K562 treated with DMSO at 1 percent for 4 hours (cell line): ENCODE results near the gene SH3GLB2. TPM values are rescaled to one million over a fixed set of nuclear protein-coding genes. Genes with fewer than 3 reads are reported as not detected.

ENCODE experiments used
- total RNA-seq: library from RNA; unstranded; fragments of 300-600 nt; gene quantifications from 2 replicates; pipeline ENCODE4 v1.2.3, GENCODE V29; 2022; ENCODE audit not compliant: insufficient read depth

SH3GLB2 gene
- total RNA-seq, result 74.5 and 82.0 TPM in 2 replicates

DNA sequence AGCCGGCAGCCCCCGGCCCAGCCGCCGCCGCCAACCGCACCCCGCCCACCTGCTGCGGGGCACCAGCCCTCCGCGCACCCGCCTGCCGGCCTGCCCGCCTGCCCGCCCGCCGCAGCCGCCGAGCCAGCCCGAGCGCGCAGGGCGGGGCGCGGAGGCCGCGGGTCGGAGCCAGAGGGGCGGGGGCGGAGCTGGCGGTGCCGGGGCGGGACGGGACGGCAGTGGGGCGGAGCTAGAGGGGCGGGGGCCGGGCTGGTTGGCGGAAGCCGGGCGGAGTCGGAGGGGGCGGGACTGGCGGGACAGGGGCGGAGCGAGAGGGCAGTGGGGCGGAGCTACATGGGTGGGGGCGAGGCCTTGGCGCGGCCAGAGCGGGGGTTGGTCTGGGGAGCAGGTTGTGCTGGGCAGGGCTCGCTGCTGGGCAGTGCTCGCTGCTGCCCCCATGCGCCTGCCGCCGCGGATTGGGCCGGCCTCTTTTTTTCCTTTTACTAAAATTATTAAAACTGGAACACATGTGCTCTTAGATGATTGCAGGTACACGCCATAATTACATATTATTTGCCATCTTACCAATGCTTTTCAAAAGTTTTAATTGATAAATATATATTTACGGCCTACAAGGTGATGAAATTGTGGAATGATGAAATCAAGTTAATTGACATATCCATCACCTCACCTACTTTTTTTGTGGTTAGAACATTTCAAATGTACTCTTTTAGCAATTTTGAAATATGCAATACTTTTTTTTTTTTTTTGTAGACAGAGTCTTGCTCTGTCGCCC, at the start of gene SH3GLB2:
Gene SH3GLB2, minus strand, starts transcription at position 140 of the 775 bp plus-strand sequence. CDS start 177 bp downstream, outside the sequence.

DNA sequence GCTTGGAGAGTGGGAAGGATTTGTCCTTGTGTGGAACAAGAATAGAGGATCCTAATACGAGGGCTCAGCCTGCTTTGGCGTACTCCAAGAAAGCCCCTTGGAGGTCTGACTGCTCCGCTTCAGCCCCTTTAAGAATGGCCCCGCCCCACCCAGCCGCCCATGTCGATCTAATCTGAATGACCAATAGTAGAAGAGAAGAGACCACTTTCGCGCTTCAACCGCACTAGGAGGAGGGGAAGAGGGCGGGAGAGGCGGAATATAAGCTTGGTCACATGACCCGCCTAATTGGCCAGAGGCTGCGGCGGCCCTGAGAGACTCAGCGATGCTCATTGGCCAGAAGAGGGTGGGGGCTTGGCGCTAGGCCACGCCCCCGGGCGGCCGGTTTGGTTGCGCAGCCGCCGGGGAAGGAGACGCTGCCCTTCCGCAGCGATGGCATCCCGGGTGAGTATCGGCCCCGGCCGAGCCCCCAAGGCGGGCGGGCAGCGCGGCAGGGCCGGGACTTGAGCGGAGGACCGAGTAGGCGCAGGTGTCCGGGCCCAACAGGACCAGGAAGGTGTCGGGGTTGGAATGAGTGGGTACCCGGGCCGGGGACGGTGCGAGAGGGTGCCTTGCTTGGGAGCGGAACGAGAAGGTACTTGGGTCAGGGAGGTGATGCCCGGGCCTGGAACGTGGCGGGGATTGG, 8.3 kb upstream of the SH3GLB2 start, which contains the start of gene MIGA2:
Gene MIGA2, plus strand, starts transcription at position 386 of the 682 bp plus-strand sequence. CDS start 3,969 bp downstream, outside the sequence.

Other genes with a start within 250 kb of the SH3GLB2 start
- 33.3 and 37.7 TPM in 2 replicates for gene TBC1D13, start 241.1 kb downstream of the SH3GLB2 start, total RNA-seq
- gene ENDOG, start 209.8 kb downstream of the SH3GLB2 start, total RNA-seq, result 143 and 152 TPM in 2 replicates
- 18.9 and 19.7 TPM in 2 replicates for gene SPOUT1, start 198.5 kb downstream of the SH3GLB2 start, total RNA-seq
- gene KYAT1, start 146.4 kb downstream of the SH3GLB2 start, total RNA-seq, result 15.4 and 16.1 TPM in 2 replicates
- 28.7 and 39.4 TPM in 2 replicates for gene LRRC8A, start 146.2 kb downstream of the SH3GLB2 start, total RNA-seq
- 0.51 and 2.4 TPM in 2 replicates for gene PHYHD1, start 107.3 kb downstream of the SH3GLB2 start, total RNA-seq
- gene DOLK, start 80.7 kb downstream of the SH3GLB2 start, total RNA-seq, result 9.3 and 9.7 TPM in 2 replicates
- gene NUP188, start 80.6 kb downstream of the SH3GLB2 start, total RNA-seq, result 51.0 and 68.0 TPM in 2 replicates
- 14.2 and 26.5 TPM in 2 replicates for gene MIGA2, start 8.3 kb upstream of the SH3GLB2 start, total RNA-seq
- gene DOLPP1, start 52.8 kb upstream of the SH3GLB2 start, total RNA-seq, result 23.2 and 24.5 TPM in 2 replicates
- 24.3 and 29.3 TPM in 2 replicates for gene CRAT, start 82.5 kb upstream of the SH3GLB2 start, total RNA-seq
- gene PTPA, start 83.1 kb upstream of the SH3GLB2 start, total RNA-seq, result 98.6 and 104 TPM in 2 replicates
- 8.2 and 8.5 TPM in 2 replicates for gene IER5L, start 149.9 kb upstream of the SH3GLB2 start, total RNA-seq